ENCODE measurements around the gene TNFRSF11A.
A peak's percentile ranks its signal among the peaks of the same experiment; 100 is the strongest.

Gene TNFRSF11A

DNA sequence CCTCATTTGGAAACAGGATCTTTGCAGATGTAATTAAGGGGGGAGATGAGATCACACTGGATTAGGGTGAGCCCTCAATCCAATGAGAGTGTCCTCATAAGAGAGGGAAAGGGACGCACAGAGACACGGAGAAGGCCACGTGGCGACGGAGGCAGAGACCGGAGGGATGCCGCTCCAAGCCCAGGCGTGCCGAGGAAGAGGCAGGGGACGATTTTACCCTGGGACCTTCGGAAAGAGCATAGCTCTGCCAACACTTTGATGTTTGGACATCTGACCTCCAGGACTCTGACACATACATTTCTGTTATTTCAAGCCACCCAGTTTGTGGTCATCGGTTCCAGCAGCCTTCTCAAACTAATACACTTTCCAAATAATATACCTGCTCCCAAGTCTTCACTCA is 113.3 kb downstream of the TNFRSF11A start:
- H3K27ac ChIP-seq (ENCODE audit: low read depth, low read length) = peak overlapping the region; percentile 78; the same call in 1 of the 2 replicates
- peaks cover 33% of the 10 kb centered on the region for H3K4me1 ChIP-seq (ENCODE audit: control insufficient read depth, insufficient read depth, low read length, unreplicated experiment)
- no peaks in the 10 kb centered on the region for H3K27me3 ChIP-seq (ENCODE audit: insufficient read depth, low read length)
- peak overlapping the region; percentile 57 for H2AFZ ChIP-seq (ENCODE audit: low read length, unreplicated experiment)
- no peaks in the 10 kb centered on the region for H3K36me3 ChIP-seq (ENCODE audit: insufficient read depth, low read length)
- no peak overlapping the region for H3K4me3 ChIP-seq (ENCODE audit: low read depth, low read length)
- no peaks in the 10 kb centered on the region for H3K79me2 ChIP-seq (ENCODE audit: control insufficient read depth, insufficient read depth, low read length, unreplicated experiment)

DNA sequence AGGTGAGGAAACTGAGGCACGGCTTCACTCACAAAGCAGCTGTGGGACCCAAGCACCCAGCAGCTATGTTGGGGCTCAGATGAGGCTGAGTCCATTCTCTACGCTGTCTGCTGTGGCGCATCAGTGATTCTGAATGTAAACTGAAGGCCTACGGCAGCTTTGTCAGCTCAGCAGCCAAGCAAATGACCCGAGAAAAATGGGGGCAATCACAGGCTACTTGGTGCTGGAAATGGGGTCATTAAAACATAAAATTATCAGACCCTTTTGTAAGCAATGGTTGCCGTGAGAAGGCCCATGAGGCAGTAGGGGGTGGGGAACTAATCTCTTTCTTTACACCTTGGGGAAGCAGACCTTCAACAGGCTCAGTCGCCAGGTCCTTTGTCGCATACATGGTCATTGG is 113.8 kb downstream of the TNFRSF11A start:
- H3K27ac ChIP-seq (ENCODE audit: low read depth, low read length) = no peak overlapping the region
- H2AFZ ChIP-seq (ENCODE audit: low read length, unreplicated experiment) = no peak overlapping the region
- H3K36me3 ChIP-seq (ENCODE audit: insufficient read depth, low read length) = no peaks in the 10 kb centered on the region
- no peaks in the 10 kb centered on the region for H3K79me2 ChIP-seq (ENCODE audit: control insufficient read depth, insufficient read depth, low read length, unreplicated experiment)
- peaks cover 33% of the 10 kb centered on the region for H3K4me1 ChIP-seq (ENCODE audit: control insufficient read depth, insufficient read depth, low read length, unreplicated experiment)
- H3K4me3 ChIP-seq (ENCODE audit: low read depth, low read length) = no peak overlapping the region
- H3K27me3 ChIP-seq (ENCODE audit: insufficient read depth, low read length) = no peaks in the 10 kb centered on the region

Data from ACC112 (cell line).